NCI-H345 (cell line): ENCODE measurements around the gene RTP5.
A peak's percentile ranks its signal among the peaks of the same experiment; 100 is the strongest.

Experiments used
- DNase-seq: peaks from one replicate; lab custom pipeline; 2025; lab: John Stamatoyannopoulos, UW

The RTP5 gene

DNA sequence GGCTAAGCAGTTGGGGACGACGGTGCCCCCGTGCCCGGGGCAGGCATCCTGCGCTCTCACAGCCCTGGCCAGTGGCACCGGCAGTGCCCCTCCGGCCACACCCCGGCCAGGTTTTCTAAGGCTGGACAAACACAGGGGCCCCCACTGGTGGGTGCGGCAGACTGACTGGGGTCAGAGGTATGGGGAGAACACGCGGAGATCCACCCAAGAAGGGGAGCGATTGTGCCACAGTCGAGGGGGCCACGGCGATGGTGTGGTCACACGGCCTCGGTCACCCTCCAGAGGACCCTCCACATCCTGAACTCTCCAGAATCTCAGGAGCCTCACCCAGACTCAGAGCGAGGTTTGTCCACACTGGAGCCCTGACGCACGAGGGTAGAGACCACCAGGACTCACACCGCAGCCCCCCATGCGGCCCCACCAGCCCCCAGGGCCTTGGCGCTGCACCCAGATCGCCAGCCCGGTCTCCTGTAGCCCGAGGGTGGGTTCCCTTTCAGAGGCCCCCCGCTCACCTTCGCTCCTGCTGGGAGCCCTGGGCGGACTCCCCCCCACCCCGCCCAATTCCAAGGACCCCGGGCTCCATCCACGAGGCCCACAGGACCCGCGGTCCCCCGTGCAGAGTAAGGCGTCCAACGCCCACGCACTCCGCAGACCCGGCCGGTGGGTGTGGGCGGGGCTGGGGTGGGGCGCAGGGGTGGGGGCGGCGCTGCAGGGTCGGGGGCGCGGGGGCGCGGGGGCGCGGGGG, 26.0 kb upstream of the RTP5 start:
- no peak for DNase-seq

DNA sequence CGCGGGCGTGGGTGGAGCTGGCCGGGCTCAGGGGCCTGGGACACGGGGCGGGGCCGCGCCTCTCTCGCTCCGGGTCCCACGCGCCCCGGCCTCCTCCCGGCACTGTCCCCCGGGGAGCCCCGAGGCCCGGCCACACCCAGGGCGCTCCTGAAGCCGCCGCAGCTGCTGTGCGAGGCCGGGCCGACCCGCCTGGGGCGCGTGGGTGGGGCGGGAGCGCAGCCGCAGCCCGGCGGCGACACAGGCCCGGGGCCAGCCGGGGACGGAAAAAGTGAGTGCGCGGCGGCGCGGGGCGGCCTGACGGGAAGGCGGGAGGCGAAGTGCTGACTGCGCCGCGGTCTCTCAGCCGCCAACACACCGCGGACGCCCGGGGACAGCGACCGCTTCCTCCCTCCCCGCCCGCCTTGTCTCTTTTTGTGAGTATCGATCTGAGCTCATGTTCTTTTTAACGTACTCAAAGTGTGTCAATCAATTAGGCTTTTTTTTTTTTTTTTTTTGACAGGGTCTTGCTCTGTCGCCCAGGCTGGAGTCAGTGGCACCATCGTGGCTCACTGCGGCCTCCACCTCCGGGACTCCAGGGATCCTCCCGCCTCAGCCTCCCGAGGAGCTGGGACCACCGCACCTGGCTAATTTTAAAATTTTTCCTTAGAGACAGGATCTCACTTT, 25.3 kb upstream of the RTP5 start:
- DNase-seq = peak; percentile 46

DNA sequence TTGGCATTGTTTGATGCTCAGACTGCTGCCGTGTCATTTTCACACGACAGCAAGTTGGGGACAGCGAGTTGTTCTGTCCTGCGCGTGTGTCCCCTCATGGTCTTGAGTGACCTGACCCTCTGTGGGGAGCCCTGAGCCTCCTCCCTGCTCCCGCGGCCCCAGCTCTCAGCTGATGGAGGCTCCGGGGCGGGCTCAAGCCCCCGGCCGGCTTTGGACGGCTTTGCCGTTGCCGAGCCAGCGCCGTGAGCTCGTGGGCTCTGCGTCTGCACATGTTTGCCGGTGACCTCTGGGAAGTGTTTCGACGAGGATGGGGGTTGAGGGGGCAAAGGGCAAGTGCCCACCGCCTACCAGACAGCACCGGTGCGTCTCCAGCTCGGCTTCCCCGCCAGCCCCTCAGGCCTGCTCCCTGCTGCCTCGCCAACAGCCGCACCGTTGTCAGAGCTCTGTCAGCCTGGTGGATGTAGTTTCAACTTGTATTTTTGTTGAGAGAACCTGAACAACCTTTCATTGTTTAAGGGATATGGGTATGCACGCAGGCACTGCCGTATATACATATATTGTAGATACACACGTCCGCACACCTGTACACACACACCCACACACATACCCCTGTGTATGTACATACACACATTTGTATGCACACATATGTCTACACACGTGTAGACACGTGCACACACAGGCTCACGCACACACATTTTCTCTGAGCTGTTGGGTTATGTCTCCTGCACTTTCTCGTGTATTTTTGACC, 24.5 kb upstream of the RTP5 start:
- no peak for DNase-seq

DNA sequence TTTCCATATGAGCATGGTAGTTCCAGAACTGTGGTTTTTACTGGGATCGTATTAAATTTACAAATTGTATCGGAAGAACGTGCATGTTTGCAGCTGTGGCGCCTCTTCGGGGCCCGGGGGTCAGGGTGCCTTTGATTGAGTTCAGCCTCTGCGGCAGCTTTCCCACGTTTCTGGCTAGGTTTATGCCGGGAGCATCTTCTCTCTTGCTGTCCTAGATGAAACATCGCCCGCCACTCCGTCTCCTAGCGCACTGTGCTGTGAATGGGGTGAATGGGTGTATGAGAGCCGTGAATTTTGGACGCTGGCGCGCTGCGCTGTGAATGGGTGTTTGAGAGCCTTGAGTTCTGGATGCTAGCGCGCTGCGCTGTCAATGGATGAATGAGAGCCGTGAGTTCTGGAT, 23.1 kb upstream of the RTP5 start:
- DNase-seq = no peak

DNA sequence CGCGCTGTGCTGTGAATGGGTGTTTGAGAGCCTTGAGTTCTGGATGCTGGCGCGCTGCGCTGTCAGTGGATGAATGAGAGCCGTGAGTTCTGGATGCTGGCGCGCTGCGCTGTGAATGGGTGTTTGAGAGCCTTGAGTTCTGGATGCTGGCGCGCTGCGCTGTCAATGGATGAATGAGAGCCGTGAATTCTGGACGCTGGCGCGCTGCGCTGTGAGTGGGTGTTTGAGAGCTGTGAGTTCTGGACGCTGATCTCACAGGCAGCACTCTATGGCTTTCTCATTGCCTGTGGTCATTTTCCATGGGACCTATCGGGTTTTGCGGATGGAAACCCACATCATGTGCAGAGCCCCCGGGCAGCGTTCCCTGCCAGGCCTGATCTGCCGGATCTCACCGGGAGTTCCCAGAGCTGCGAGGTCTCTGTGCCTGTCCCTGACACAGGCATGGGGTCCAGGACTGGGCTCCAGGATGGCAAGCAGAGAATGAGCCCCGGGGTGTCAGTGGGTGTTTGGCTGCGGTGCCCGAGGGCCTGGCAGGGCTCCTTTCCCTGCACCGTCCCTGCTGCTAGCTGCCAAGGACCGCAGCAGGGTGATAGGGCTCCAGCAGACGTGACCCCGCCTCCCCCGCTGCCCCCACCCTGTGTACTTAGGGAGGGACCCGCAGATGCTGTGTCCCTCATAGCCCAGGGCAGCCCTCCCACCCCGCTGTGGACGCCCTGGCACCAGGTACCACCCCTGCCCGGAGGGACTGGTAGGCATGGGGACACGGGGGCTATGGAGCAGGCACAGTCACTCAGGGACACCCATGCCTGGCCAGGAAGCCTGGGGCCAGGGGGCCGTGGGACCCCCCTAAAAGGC, 20.5 kb upstream of the RTP5 start:
- DNase-seq = no peak

DNA sequence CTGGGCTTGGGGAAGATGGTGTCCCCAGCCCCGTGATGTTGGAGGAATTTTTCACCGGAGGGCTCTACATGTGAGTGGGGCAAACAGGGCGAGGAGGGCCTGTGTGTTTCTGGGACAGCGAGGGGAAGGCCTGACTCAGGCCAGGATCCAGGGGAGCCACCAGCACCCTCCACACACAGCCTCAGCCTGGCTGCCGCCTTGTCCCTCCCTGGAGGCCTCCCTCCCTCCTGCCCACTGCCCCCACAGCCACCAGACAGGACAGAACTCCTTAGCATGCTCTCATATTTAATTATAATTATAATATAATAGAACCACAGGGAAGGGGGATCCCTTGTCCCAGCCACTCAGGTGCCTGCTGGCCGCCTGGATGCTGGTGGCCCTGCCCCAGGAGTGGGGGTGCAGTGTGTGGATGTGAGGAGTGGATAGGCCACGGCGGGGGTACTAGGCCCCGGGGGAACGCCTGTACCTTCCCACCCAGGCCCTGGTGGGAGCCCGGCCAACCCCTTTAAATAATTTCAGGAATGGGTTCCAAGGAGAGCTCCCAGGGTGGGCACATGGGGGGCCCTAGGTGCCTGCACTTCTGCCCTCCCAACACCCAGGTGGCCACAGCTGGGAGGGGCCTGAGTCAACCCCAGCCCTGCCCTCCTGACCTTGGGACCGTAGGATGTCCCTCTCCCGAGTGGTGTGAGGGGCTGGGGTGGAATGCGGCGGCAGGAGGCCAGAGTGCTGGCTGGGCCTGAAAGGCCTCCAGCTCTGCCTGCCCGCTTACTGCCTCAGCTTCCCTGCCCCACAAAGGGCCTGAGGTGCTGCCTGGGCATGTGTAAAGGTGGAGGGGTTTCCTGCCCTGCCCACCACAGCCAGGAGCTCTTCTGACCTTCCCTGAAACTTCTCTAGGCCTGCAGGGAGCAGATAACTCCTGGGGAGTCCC, 19.6 kb upstream of the RTP5 start:
- DNase-seq = no peak

DNA sequence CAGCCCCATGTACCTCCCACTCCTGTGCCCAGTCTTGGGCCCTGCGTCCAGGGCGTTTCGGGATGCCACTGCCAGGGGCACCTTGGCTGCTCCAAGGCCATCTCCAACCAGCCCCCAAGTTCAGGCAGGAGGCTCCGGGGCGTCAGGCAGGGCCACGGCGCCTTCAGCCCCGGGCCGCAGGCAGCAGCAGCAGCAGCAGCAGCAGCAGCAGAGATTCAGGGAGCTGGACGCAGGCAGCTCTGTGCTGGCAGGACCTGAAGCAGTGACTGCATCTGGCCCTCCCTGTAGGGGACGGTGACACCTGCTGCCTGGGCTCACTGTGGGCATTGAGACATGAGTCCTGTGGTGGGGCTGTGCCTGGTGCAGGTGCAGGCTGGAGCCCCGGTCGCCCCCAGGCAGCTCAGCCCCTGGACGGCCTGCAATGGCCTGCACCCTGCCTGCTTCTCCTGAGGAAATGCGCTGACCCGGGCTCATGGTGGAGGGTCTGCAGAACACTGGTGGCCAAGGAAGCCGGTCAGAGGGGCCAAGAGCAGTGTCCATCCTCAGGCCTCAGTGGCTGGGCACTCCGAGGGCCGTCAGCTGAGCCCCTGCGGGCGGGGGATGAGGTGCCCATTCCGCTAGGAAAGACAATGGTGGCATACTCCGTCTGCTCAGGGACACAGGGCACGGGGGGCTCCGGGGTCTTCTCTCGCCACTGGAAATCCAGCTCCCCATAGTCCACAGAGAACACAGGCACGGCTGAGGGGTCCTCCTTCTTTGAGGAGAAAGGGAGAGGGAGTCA, 18.8 kb upstream of the RTP5 start:
- no peak for DNase-seq

DNA sequence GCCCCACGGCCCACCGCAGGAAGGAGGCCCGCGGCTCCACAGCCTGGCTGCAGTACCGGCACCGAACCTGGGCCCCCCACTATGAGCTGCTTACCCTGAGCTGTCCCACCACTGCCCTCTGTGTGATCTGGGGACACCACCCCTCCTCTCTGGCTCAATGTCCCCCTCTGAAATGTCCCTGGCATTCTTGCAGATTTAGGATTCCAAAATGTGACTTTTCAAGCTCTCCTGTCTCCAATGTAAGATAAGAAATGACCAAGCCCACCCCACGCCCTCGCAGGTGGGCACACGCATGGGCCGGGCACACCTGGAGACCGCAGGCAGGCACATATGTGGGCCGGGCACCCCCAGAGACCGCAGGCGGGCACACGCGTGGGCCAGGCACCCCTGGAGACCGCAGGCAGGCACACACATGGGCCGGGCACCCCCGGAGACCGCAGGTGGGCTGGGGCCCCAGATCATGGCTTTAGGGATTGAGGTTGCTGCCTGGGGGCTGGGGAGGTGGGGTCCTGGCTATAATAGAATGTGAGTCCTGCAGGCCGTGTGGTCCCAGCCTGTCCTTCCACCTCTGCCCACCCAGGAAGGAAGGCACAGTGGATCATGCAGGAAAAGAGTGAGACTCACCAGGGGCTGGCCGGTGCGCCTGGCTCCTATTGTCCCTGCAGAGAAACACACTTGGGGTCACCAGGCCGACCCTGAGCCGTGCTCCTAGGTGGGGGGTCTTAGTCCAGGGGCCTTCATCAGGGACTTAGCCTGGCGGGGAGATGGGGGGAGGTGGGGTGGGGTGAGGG, 18.0 kb upstream of the RTP5 start:
- no peak for DNase-seq

DNA sequence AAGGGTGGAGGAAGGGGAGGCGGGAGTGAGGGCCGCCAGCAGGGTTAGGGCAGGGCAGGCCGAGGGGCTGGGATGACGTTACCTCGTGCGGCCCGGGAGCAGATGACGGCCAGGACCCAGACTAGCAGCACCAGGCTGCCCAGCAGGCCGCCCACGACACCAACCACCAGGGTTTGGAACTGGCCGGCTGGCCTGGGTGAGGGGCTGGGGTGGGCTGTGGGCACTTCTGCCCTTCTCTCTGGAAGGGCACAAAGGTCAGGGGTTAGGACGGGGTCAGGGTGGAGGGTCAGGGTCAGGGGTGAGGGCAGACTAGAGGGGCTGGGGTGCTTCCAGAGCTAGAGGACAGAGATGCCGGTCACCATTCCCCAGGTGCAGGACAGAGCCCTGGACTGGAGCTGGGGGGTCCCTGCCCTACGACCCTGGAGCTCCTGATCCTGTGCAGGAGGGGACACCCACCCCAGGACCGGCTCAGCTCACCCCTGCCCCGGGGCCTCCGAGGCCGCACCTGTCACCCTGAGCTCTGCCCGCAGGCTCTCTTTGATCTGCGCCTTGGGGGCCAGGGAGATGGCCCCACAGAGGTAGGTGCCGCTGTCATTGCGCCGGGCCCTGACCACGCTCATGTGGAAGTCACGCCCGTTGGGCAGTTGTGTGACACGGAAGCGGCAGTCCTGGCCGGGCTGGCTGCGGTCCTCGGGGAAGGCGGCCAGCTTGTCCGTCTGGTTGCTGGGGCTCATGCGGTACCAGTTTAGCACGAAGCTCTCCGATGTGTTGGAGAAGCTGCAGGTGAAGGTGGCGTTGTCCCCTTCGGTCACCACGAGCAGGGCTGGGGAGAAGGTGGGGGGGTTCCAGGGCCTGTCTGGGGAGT, 17.2 kb upstream of the RTP5 start:
- DNase-seq = no peak

DNA sequence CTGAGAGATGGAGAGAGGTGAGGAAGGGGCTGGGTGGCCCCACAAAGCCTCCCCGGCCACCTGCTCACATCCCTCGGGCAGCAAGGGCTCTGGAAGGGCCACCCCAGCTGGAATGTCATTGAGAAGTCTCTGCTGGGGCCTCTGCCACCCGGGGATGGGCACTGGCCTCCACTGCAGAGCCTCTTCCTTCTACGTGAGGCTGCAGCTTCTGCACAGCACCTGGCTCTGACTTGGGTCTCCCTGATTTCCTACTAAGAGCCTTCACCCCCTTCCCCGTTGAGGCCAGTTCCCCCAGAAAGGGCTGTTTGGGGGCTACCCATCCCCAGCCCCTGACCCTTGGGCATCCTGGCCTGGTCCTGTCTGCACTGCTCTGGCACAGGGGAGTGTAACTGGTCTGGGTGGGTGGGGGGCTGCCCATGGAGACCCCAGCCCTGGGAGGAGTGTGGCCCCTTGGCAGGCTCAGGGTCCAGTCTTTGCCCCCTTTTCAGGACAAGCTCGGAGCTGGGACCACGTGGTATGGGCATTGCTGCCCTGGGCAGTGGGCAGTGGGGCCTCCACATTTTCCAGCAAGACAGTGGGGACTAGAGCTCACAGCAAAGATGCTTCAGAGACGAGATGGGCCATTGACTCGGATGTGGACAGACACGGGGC, 16.4 kb upstream of the RTP5 start:
- DNase-seq = no peak

DNA sequence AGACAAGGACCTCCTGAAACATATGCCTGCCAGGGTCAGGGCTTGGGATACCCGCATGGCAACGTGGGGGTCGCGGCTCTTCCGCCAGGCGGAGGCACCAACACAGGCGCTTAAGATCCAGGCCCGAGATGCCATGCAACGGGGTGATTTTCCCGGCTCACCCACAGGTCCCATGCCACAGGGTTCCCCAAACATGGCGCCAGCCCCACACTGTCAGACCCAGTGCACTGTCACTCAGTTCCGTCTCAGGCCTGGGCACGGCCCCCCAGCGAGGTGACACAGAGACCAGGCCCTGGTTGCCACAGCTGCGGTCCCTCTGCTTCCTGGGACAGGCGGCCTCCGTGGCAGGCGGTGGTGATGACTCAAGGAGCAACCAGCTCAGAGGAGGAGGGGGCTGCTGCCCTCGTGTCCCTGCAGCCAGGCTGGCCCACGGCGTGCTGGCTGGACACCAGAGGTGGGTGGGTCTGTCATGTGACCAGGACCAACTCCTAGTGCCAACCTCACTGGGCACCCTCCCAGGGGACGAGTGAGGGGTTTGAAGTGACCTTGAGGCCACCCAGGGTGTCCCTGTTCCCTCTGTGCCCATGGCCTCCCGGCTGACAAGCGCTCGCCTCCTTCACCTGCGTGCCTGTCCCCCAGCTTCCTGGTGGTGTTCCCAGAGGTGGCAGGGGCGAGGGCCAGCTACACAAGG, 15.7 kb upstream of the RTP5 start:
- no peak for DNase-seq

DNA sequence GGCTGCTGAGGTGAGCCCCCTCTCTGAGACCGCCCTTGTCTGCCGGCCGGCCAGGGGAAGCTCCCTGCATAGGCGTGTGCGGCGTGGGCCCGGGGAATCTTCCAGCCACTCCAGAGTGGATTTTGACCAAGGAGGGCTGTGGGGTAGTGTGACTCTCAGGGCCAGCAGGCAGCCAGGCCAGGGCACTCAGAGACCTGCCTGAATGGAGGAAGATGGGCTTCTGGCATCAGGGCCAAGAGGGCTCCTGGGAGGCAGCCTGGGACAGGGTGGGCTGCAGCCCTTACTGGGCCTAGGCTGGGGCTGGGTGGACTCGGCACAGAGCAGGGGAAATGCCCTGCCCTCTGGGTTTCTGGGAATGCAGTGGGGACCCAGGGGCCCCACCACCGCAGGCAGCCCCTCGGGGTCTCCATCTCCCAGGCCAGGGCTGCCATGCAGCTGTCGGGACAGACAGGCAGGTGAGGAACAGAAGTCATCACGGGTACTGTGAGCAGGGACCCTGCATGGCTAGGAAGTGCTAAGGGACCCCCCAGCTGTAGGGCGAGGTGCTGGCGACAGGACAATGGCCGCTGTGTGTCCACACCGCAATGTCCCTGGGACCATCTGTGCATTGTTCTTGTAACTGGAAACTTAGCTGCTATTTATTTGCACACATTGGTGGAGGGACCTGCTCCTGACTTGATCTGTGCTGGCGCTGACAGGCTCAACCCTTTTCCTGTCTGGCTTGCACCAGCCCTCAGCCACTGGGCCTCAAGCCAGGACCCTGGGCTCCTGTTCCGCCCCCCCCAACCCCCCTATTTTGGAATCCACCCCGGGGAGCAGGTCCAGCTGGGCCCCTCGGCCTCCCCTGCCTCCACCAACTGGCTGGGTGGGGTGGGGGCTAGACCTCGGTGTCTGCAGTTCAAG, 14.9 kb upstream of the RTP5 start:
- no peak for DNase-seq

DNA sequence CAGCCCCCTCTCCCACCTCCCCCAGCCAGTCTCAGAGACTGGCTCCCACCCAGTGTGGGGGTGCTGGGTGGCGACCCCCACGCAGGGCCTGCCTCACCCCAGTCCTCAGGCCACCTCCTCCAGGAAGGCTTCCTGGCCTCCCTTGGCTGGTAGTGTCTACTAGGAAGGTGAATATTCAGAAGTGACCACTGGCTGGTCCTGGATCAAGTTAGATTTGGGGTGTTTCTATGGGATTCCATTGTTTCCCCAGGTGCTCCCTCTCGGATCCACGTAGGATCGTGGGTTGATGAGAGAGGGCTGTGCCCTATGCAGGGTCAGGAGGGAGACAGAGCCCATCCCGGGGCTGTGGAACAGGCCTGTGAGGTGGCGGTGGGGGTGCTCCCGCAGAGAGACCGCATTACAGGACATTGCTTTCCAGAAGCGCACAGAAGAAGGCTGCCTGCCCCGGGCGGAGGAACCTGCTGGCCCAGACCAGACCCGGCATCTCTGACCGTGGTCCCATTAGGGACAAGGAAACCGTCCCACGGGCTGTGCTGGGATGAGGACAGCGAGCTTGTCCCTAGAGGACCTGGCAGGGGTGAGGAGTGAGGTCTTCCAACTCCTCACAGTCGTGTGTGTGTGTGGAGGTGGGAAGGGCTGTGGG, 14.2 kb upstream of the RTP5 start:
- no peak for DNase-seq

DNA sequence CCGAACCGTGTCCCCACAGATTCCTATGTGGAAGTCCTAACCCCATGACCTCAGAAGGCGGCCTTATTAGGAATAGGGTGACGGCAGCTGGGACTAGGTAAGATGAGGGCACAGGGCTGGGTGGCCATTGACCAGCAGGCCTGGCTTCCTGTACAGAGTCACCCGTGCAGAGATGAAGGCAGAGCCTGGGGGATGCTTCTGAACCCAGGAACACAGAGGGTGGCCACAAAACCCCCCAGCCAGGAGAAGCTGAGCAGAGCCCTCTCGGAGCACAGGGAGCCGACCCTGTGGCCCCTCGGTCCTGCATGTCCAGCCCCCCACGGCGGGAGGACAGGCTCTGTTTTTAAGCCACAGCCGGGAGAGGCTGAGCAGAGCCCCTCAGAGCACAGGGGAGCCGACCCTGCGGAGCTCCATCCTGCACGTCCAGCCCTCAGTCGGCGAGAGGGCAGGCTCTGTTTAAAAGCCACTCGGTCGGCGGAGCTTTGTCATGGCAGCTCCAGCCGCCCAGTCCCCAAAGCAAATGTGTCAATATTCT, 13.6 kb upstream of the RTP5 start:
- no peak for DNase-seq

DNA sequence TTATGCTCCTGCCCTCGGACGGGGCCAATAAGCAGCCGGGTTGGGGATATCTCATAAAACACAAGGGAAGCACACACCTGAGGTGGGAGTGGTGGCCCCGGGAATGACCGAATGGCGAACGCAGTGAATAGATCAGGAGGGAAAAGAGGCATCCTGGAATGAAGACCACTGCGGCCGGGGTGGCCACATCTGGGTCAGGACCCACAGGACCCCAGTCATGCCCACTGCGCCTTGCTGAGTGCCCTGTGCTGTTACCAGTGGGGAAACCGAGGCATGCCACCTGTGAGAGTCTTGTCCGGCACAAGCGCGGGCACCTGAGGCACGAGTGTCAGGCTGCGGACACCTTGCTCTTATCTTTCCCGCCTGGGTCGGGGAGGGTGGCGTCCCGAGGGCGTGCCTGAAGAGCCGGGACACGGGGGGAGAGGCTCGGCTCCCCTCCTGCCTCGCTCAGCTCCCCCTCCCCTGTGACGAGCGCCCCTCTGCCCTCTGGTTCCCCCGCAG, 12.4 kb upstream of the RTP5 start:
- DNase-seq = no peak
